ENCODE data around the gene SHISA6. TPM values are rescaled to one million over a fixed set of nuclear protein-coding genes. Genes with fewer than 3 reads are reported as not detected.

The SHISA6 gene
- total RNA-seq, 1 donor from 2014 or later: 12.6 TPM

GRCh38 chr17:11446316-11446715 lies 205.3 kb downstream of the SHISA6 start:
- H3K27ac Mint-ChIP-seq (ENCODE audit: unreplicated experiment): no peak overlapping the region
- no peak overlapping the region for H3K4me3 Mint-ChIP-seq (ENCODE audit: unreplicated experiment)
- no peaks in the 10 kb centered on the region for H3K4me1 Mint-ChIP-seq (ENCODE audit: low read depth, unreplicated experiment)
- no peaks in the 10 kb centered on the region for H3K9me3 Mint-ChIP-seq (ENCODE audit: unreplicated experiment)
- no peaks in the 10 kb centered on the region for H3K27me3 Mint-ChIP-seq (ENCODE audit: unreplicated experiment)
- H3K36me3 Mint-ChIP-seq (ENCODE audit: unreplicated experiment): no peaks in the 10 kb centered on the region
- TF ChIP-seq CTCF (IDR thresholded peaks at IDR 0.05; ENCODE audit: partially characterized antibody, unreplicated experiment): no peak
- no peak for DNase-seq

GRCh38 chr17:11454096-11454495 lies 213.1 kb downstream of the SHISA6 start:
- Mint-ChIP-seq H3K36me3 (ENCODE audit: unreplicated experiment) (no peaks in the 10 kb centered on the region), H3K9me3 (ENCODE audit: unreplicated experiment) (no peaks in the 10 kb centered on the region)

GRCh38 chr17:11458279-11458678 lies 217.3 kb downstream of the SHISA6 start:
- H3K9me3 Mint-ChIP-seq (ENCODE audit: unreplicated experiment): no peaks in the 10 kb centered on the region
- TF ChIP-seq CTCF (IDR thresholded peaks at IDR 0.05; ENCODE audit: partially characterized antibody, unreplicated experiment): no peak
- peaks cover 4% of the 10 kb centered on the region for H3K27me3 Mint-ChIP-seq (ENCODE audit: unreplicated experiment)
- DNase-seq: no peak
- no peak overlapping the region for H3K27ac Mint-ChIP-seq (ENCODE audit: unreplicated experiment)
- H3K4me3 Mint-ChIP-seq (ENCODE audit: unreplicated experiment): no peak overlapping the region
- H3K36me3 Mint-ChIP-seq (ENCODE audit: unreplicated experiment): no peaks in the 10 kb centered on the region
- H3K4me1 Mint-ChIP-seq (ENCODE audit: low read depth, unreplicated experiment): no peaks in the 10 kb centered on the region

More at GRCh38 chr17:11454096-11454495, 213.1 kb downstream of the SHISA6 start:
- Mint-ChIP-seq H3K27ac (ENCODE audit: unreplicated experiment) (no peak overlapping the region), H3K27me3 (ENCODE audit: unreplicated experiment) (peaks cover 2% of the 10 kb centered on the region), H3K4me3 (ENCODE audit: unreplicated experiment) (no peak overlapping the region), H3K4me1 (ENCODE audit: low read depth, unreplicated experiment) (no peaks in the 10 kb centered on the region)
- DNase-seq: no peak
- TF ChIP-seq CTCF (IDR thresholded peaks at IDR 0.05; ENCODE audit: partially characterized antibody, unreplicated experiment): no peak

- no peaks in the 10 kb centered on the region for H3K36me3 Mint-ChIP-seq (ENCODE audit: unreplicated experiment)
- DNase-seq: no peak
Measured at GRCh38 chr17:11459861-11460331, 218.9 kb downstream of the SHISA6 start.

More at GRCh38 chr17:11459861-11460331, 218.9 kb downstream of the SHISA6 start:
- H3K4me1 Mint-ChIP-seq (ENCODE audit: low read depth, unreplicated experiment): no peaks in the 10 kb centered on the region
- H3K4me3 Mint-ChIP-seq (ENCODE audit: unreplicated experiment): no peak overlapping the region
- H3K27me3 Mint-ChIP-seq (ENCODE audit: unreplicated experiment): peaks cover 4% of the 10 kb centered on the region
- no peak for TF ChIP-seq CTCF (IDR thresholded peaks at IDR 0.05; ENCODE audit: partially characterized antibody, unreplicated experiment)
- H3K9me3 Mint-ChIP-seq (ENCODE audit: unreplicated experiment): no peaks in the 10 kb centered on the region
- no peak overlapping the region for H3K27ac Mint-ChIP-seq (ENCODE audit: unreplicated experiment)
